Activated T-helper 17 cell treated with anti-CD3 and anti-CD28 coated beads, Interleukin-2, amount 50 U/mL, for 72 hours (primary cell): ENCODE results near the gene LYSMD1. TPM values are rescaled to one million over a fixed set of nuclear protein-coding genes. Genes with fewer than 3 reads are reported as not detected.
"Not testable (repeated sequence)": the region's sequence is repeated elsewhere in the genome, so short reads cannot be mapped to it uniquely, and the experiment has no call there.

Experiments
- ATAC-seq: fragments of 150-1000 bp; cut with Tn5 transposase; replicated peaks from 2 replicates; pipeline ENCODE4 v1.10.0; 2021; ENCODE audit warnings: mild to moderate bottlenecking, moderate library complexity
- H3K27ac Mint-ChIP-seq: one replicate; pipeline ENCODE4 v1.8.0; 2022; ENCODE audit warnings: mixed read lengths
- H3K27me3 Mint-ChIP-seq: one replicate; pipeline ENCODE4 v1.8.0; 2022; ENCODE audit warnings: mixed read lengths
- H3K36me3 Mint-ChIP-seq: one replicate; pipeline ENCODE4 v1.8.0; 2022; ENCODE audit warnings: low read depth, mild to moderate bottlenecking, mixed read lengths
- H3K4me1 Mint-ChIP-seq: one replicate; pipeline ENCODE4 v1.8.0; 2022; ENCODE audit warnings: mixed read lengths
- H3K4me3 Mint-ChIP-seq: one replicate; pipeline ENCODE4 v1.8.0; 2022; ENCODE audit warnings: mild to moderate bottlenecking, mixed read lengths
- H3K9me3 Mint-ChIP-seq: one replicate; pipeline ENCODE4 v1.8.0; 2022; ENCODE audit warnings: mixed read lengths
- total RNA-seq, 2 donors: library from RNA; stranded (reverse); gene quantifications; one replicate each; pipeline ENCODE4 v1.2.3, GENCODE V29; 2022

The LYSMD1 gene
- total RNA-seq, 2 donors from 2014 or later, result 7.9 to 15.7 TPM

GRCh38 chr1:151189637-151190445 lies 24.1 kb upstream of the LYSMD1 start, which contains the start of gene VPS72:
TSS of gene VPS72 (minus strand) at chr1:151190197. CDS start at chr1:151190121, 76 bp downstream.
- H3K4me1 Mint-ChIP-seq, result peaks cover 13% of the 10 kb centered on the region
- H3K27me3 Mint-ChIP-seq, result no peaks in the 10 kb centered on the region
- peak within 1 kb of the TSS; percentile 100 for H3K27ac Mint-ChIP-seq
- H3K4me3 Mint-ChIP-seq, result peak within 1 kb of the TSS; percentile 100
- peaks cover 24% of the 10 kb centered on the region for H3K36me3 Mint-ChIP-seq
- H3K9me3 Mint-ChIP-seq, result no peaks in the 10 kb centered on the region
- peak; percentile 98 for ATAC-seq

- Mint-ChIP-seq H3K27ac (peak overlapping the region; percentile 100), H3K36me3 (peaks cover 36% of the 10 kb centered on the region), H3K4me1 (peaks cover 12% of the 10 kb centered on the region), H3K4me3 (peak overlapping the region; percentile 100)
- not testable (repeated sequence) for H3K9me3 Mint-ChIP-seq, H3K27me3 Mint-ChIP-seq, ATAC-seq
These were observed 23.0 kb upstream of the LYSMD1 start for GRCh38 chr1:151188667-151189066.

GRCh38 chr1:151187205-151187604 lies 21.5 kb upstream of the LYSMD1 start:
- Mint-ChIP-seq H3K27ac (peak overlapping the region; percentile 53), H3K36me3 (peaks cover 50% of the 10 kb centered on the region), H3K27me3 (no peaks in the 10 kb centered on the region), H3K4me3 (no peak overlapping the region), H3K9me3 (no peaks in the 10 kb centered on the region), H3K4me1 (peaks cover 12% of the 10 kb centered on the region)
- no peak for ATAC-seq

- Mint-ChIP-seq H3K4me1 (peaks cover 18% of the 10 kb centered on the region), H3K27me3 (no peaks in the 10 kb centered on the region), H3K27ac (no peak overlapping the region), H3K36me3 (peaks cover 72% of the 10 kb centered on the region), H3K4me3 (no peak overlapping the region), H3K9me3 (no peaks in the 10 kb centered on the region)
- no peak for ATAC-seq
These were observed 18.5 kb upstream of the LYSMD1 start for GRCh38 chr1:151184211-151184610.

GRCh38 chr1:151176514-151177045 lies 10.9 kb upstream of the LYSMD1 start:
- ATAC-seq, result no peak
- Mint-ChIP-seq H3K36me3 (peaks cover 93% of the 10 kb centered on the region), H3K4me1 (peaks cover 6% of the 10 kb centered on the region), H3K4me3 (no peak overlapping the region), H3K27me3 (no peaks in the 10 kb centered on the region), H3K9me3 (no peaks in the 10 kb centered on the region), H3K27ac (peak overlapping the region; percentile 60)

GRCh38 chr1:151175863-151176262 lies 10.2 kb upstream of the LYSMD1 start, which contains the start of gene TMOD4:
TSS of gene TMOD4 (minus strand) at chr1:151175981. CDS start at chr1:151174875, 1,106 bp downstream.
- no peak within 1 kb of the TSS for H3K4me3 Mint-ChIP-seq
- H3K4me1 Mint-ChIP-seq, result peaks cover 5% of the 10 kb centered on the region
- peaks cover 91% of the 10 kb centered on the region for H3K36me3 Mint-ChIP-seq
- H3K27ac Mint-ChIP-seq, result peak within 1 kb of the TSS; percentile 60
- H3K9me3 Mint-ChIP-seq, result no peaks in the 10 kb centered on the region
- ATAC-seq, result peak; percentile 52
- H3K27me3 Mint-ChIP-seq, result no peaks in the 10 kb centered on the region

GRCh38 chr1:151175041-151175741 lies 9.5 kb upstream of the LYSMD1 start:
- no peaks in the 10 kb centered on the region for H3K9me3 Mint-ChIP-seq
- H3K27ac Mint-ChIP-seq, result peak overlapping the region; percentile 60
- H3K36me3 Mint-ChIP-seq, result peaks cover 91% of the 10 kb centered on the region
- H3K27me3 Mint-ChIP-seq, result no peaks in the 10 kb centered on the region
- no peak overlapping the region for H3K4me3 Mint-ChIP-seq
- no peak for ATAC-seq
- no peaks in the 10 kb centered on the region for H3K4me1 Mint-ChIP-seq

GRCh38 chr1:151171190-151171589 lies 5.5 kb upstream of the LYSMD1 start:
- peaks cover 91% of the 10 kb centered on the region for H3K36me3 Mint-ChIP-seq
- H3K27ac Mint-ChIP-seq, result peak overlapping the region; percentile 4
- H3K4me3 Mint-ChIP-seq, result no peak overlapping the region
- H3K9me3 Mint-ChIP-seq, result no peaks in the 10 kb centered on the region
- ATAC-seq, result no peak
- H3K27me3 Mint-ChIP-seq, result no peaks in the 10 kb centered on the region
- peaks cover 4% of the 10 kb centered on the region for H3K4me1 Mint-ChIP-seq

- Mint-ChIP-seq H3K4me1 (peaks cover 19% of the 10 kb centered on the region), H3K27me3 (no peaks in the 10 kb centered on the region), H3K36me3 (peaks cover 86% of the 10 kb centered on the region), H3K4me3 (peak overlapping the region; percentile 99), H3K27ac (peak overlapping the region; percentile 99), H3K9me3 (no peaks in the 10 kb centered on the region)
- no peak for ATAC-seq
These were observed 1.4 kb upstream of the LYSMD1 start for GRCh38 chr1:151167116-151167515.

GRCh38 chr1:151166505-151166956 lies 829 bp upstream of the LYSMD1 start:
- H3K4me1 Mint-ChIP-seq, result peaks cover 24% of the 10 kb centered on the region
- peak; percentile 5 for ATAC-seq

GRCh38 chr1:151165281-151165737 lies 393 bp downstream of the LYSMD1 start:
- peak overlapping the region; percentile 99 for H3K27ac Mint-ChIP-seq
- ATAC-seq, result peak; percentile 1
- H3K4me1 Mint-ChIP-seq, result peaks cover 24% of the 10 kb centered on the region
- H3K27me3 Mint-ChIP-seq, result no peaks in the 10 kb centered on the region
- peaks cover 88% of the 10 kb centered on the region for H3K36me3 Mint-ChIP-seq
- no peaks in the 10 kb centered on the region for H3K9me3 Mint-ChIP-seq
- peak overlapping the region; percentile 99 for H3K4me3 Mint-ChIP-seq

More at GRCh38 chr1:151166505-151166956, 829 bp upstream of the LYSMD1 start:
- H3K27me3 Mint-ChIP-seq, result no peaks in the 10 kb centered on the region
- no peaks in the 10 kb centered on the region for H3K9me3 Mint-ChIP-seq
- H3K27ac Mint-ChIP-seq, result peak overlapping the region; percentile 99
- H3K4me3 Mint-ChIP-seq, result peak overlapping the region; percentile 99
- H3K36me3 Mint-ChIP-seq, result peaks cover 87% of the 10 kb centered on the region

GRCh38 chr1:151164732-151165280 lies 896 bp downstream of the LYSMD1 start:
- Mint-ChIP-seq H3K4me3 (peak overlapping the region; percentile 99), H3K27ac (peak overlapping the region; percentile 99), H3K27me3 (no peaks in the 10 kb centered on the region), H3K9me3 (no peaks in the 10 kb centered on the region), H3K4me1 (peaks cover 26% of the 10 kb centered on the region), H3K36me3 (peaks cover 88% of the 10 kb centered on the region)
- ATAC-seq, result no peak

- Mint-ChIP-seq H3K4me1 (peaks cover 41% of the 10 kb centered on the region), H3K27me3 (no peaks in the 10 kb centered on the region), H3K36me3 (peaks cover 72% of the 10 kb centered on the region), H3K27ac (peak overlapping the region; percentile 92), H3K4me3 (peak overlapping the region; percentile 96), H3K9me3 (no peaks in the 10 kb centered on the region)
- no peak for ATAC-seq
These were observed 6.3 kb downstream of the LYSMD1 start for GRCh38 chr1:151159373-151159772.

- ATAC-seq, result no peak
- Mint-ChIP-seq H3K36me3 (peaks cover 67% of the 10 kb centered on the region), H3K27me3 (no peaks in the 10 kb centered on the region), H3K4me1 (peaks cover 41% of the 10 kb centered on the region), H3K9me3 (no peaks in the 10 kb centered on the region), H3K27ac (peak overlapping the region; percentile 92), H3K4me3 (peak overlapping the region; percentile 96)
These were observed 6.9 kb downstream of the LYSMD1 start for GRCh38 chr1:151158751-151159251.
